Measurements from ENCODE around the gene CLEC16A.

The CLEC16A gene

DNA sequence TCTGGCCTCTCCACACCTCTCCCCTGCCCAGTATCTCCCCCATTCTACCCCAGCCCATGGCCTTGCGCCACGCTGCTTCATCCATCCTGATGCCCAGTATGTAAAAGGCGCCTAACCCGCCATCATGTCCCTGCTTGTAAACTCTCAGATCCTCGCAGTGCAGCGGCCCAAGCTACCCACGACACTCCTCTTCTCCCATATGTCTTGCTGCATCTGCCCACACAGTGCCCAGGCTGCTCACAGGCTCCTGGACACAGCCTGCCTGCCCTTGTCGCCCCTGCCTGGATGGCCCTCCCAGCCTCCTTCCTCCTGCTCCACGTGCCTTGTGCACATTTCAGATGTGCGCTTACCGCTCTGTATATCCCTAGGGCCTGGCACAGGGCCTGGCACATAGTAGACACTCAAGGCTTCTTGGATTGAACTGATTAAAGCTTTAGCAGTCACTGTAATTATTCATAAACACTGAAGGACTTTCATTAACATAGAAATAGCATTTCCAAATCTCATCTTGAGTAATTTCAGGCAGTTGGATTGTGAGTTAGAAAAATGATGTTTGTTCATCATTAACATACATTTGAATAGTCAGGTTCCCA, 129.1 kb downstream of the CLEC16A start:
- H3K9ac ChIP-seq (ENCODE audit: low read depth, low read length), result peak overlapping the region; percentile 37; the same call in 1 of the 2 replicates
- no peak for DNase-seq
- no peaks in the 10 kb centered on the region for H4K20me1 ChIP-seq (ENCODE audit: insufficient read depth, low read length)
- peaks cover 14% of the 10 kb centered on the region for H3K36me3 ChIP-seq (ENCODE audit: insufficient read depth, low read length)
- H3K79me2 ChIP-seq (ENCODE audit: insufficient read depth, low read length), result no peaks in the 10 kb centered on the region; the same call in 1 of the 2 replicates
- H3K4me3 ChIP-seq (ENCODE audit: low read depth in 1 of 2, low read length in 2 of 2), result no peak overlapping the region
- H3K4me2 ChIP-seq (ENCODE audit: insufficient read depth, low read length), result no peak overlapping the region
- ATAC-seq (ENCODE audit: insufficient read depth, low read depth), result no peak
- H2AFZ ChIP-seq (ENCODE audit: low read depth, low read length), result no peak overlapping the region
- H3K9me3 ChIP-seq (ENCODE audit: insufficient read depth, low read length, severe bottlenecking), result no peaks in the 10 kb centered on the region
- peaks cover 68% of the 10 kb centered on the region for H3K4me1 ChIP-seq (ENCODE audit: insufficient read depth, low read length)
- H3K27ac ChIP-seq (ENCODE audit: low read length), result peak overlapping the region; percentile 86
- H3K27me3 ChIP-seq (ENCODE audit: insufficient read depth, low read length, poor library complexity), result no peaks in the 10 kb centered on the region
- TF ChIP-seq, protein P1, sequence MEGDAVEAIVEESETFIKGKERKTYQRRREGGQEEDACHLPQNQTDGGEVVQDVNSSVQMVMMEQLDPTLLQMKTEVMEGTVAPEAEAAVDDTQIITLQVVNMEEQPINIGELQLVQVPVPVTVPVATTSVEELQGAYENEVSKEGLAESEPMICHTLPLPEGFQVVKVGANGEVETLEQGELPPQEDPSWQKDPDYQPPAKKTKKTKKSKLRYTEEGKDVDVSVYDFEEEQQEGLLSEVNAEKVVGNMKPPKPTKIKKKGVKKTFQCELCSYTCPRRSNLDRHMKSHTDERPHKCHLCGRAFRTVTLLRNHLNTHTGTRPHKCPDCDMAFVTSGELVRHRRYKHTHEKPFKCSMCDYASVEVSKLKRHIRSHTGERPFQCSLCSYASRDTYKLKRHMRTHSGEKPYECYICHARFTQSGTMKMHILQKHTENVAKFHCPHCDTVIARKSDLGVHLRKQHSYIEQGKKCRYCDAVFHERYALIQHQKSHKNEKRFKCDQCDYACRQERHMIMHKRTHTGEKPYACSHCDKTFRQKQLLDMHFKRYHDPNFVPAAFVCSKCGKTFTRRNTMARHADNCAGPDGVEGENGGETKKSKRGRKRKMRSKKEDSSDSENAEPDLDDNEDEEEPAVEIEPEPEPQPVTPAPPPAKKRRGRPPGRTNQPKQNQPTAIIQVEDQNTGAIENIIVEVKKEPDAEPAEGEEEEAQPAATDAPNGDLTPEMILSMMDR (IDR thresholded peaks at IDR 0.05; ENCODE audit: borderline replicate concordance, extremely low read depth, low read length, poor library complexity, severe bottlenecking), result no peak

DNA sequence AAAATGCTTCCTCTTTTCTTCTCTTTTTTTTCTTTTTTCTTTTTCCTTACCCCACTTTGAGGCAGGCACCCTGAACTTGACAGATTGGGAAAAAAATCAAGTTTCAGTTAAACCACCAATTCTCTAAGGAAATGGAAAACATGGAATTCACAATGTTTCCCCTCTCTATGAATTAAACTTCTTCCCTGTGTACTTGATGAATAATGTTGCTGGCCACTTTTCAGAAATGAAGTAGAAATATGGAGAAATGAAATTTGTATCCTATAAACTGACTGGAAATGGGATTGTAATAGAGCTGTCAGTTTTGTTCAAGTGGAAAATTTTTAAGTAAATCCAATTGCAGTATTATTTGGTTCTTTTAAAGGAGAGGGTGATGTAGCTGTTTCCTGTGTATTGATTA, 129.8 kb downstream of the CLEC16A start:
- Histone ChIP-seq H4K20me1 (ENCODE audit: insufficient read depth, low read length) (no peaks in the 10 kb centered on the region), H3K9ac (ENCODE audit: low read depth, low read length) (peak overlapping the region; percentile 18; the same call in 1 of the 2 replicates), H3K9me3 (ENCODE audit: insufficient read depth, low read length, severe bottlenecking) (no peaks in the 10 kb centered on the region), H3K79me2 (ENCODE audit: insufficient read depth, low read length) (no peaks in the 10 kb centered on the region; the same call in 1 of the 2 replicates), H3K4me1 (ENCODE audit: insufficient read depth, low read length) (peaks cover 73% of the 10 kb centered on the region), H3K27ac (ENCODE audit: low read length) (peak overlapping the region; percentile 86), H3K4me2 (ENCODE audit: insufficient read depth, low read length) (no peak overlapping the region), H3K27me3 (ENCODE audit: insufficient read depth, low read length, poor library complexity) (no peaks in the 10 kb centered on the region), H3K4me3 (ENCODE audit: low read depth in 1 of 2, low read length in 2 of 2) (no peak overlapping the region), H3K36me3 (ENCODE audit: insufficient read depth, low read length) (peaks cover 14% of the 10 kb centered on the region), H2AFZ (ENCODE audit: low read depth, low read length) (no peak overlapping the region)
- no peak for DNase-seq
- ATAC-seq (ENCODE audit: insufficient read depth, low read depth), result no peak
- TF ChIP-seq, protein P1 (IDR thresholded peaks at IDR 0.05; ENCODE audit: borderline replicate concordance, extremely low read depth, low read length, poor library complexity, severe bottlenecking), result no peak
- no peak for TF ChIP-seq EZH2 (IDR thresholded peaks at IDR 0.05; ENCODE audit: borderline replicate concordance, low read depth, low read length, severe bottlenecking)

DNA sequence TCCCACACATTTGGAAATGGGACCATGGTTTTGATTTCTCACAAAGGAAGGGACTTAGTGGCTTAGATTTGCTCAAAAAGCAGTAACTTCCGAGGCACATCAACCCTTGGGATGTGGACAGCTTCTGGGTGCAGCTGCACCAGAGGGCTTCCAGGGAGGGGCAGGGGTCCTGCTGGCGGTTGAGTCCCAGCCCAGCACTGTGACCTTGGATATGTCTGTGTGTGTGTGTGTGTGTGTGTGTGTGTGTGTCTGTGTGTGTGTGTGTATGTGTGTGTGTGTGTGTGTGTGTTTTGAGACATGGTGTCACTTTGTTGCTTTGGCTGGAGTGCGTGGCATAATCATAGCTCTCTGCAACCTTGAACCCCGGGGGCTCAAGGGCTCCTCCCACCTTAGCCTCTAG, 130.8 kb downstream of the CLEC16A start:
- no peaks in the 10 kb centered on the region for H3K9me3 ChIP-seq (ENCODE audit: insufficient read depth, low read length, severe bottlenecking)
- H3K79me2 ChIP-seq (ENCODE audit: insufficient read depth, low read length), result no peaks in the 10 kb centered on the region; the same call in 1 of the 2 replicates
- H3K27ac ChIP-seq (ENCODE audit: low read length), result peak overlapping the region; percentile 72
- H3K27me3 ChIP-seq (ENCODE audit: insufficient read depth, low read length, poor library complexity), result no peaks in the 10 kb centered on the region
- H2AFZ ChIP-seq (ENCODE audit: low read depth, low read length), result no peak overlapping the region
- DNase-seq (no peak), ATAC-seq (ENCODE audit: insufficient read depth, low read depth) (no peak)
- peaks cover 17% of the 10 kb centered on the region for H3K36me3 ChIP-seq (ENCODE audit: insufficient read depth, low read length)
- H3K4me1 ChIP-seq (ENCODE audit: insufficient read depth, low read length), result peaks cover 83% of the 10 kb centered on the region
- no peaks in the 10 kb centered on the region for H4K20me1 ChIP-seq (ENCODE audit: insufficient read depth, low read length)
- H3K4me3 ChIP-seq (ENCODE audit: low read depth in 1 of 2, low read length in 2 of 2), result no peak overlapping the region
- no peak overlapping the region for H3K9ac ChIP-seq (ENCODE audit: low read depth, low read length)
- TF ChIP-seq, protein P1 (IDR thresholded peaks at IDR 0.05; ENCODE audit: borderline replicate concordance, extremely low read depth, low read length, poor library complexity, severe bottlenecking), result no peak
- TF ChIP-seq EZH2 (IDR thresholded peaks at IDR 0.05; ENCODE audit: borderline replicate concordance, low read depth, low read length, severe bottlenecking), result no peak
- H3K4me2 ChIP-seq (ENCODE audit: insufficient read depth, low read length), result no peak overlapping the region
